ENCODE results near the gene PDLIM1.
"Not testable (repeated sequence)": the region's sequence is repeated elsewhere in the genome, so short reads cannot be mapped to it uniquely, and the experiment has no call there.

The PDLIM1 gene

DNA sequence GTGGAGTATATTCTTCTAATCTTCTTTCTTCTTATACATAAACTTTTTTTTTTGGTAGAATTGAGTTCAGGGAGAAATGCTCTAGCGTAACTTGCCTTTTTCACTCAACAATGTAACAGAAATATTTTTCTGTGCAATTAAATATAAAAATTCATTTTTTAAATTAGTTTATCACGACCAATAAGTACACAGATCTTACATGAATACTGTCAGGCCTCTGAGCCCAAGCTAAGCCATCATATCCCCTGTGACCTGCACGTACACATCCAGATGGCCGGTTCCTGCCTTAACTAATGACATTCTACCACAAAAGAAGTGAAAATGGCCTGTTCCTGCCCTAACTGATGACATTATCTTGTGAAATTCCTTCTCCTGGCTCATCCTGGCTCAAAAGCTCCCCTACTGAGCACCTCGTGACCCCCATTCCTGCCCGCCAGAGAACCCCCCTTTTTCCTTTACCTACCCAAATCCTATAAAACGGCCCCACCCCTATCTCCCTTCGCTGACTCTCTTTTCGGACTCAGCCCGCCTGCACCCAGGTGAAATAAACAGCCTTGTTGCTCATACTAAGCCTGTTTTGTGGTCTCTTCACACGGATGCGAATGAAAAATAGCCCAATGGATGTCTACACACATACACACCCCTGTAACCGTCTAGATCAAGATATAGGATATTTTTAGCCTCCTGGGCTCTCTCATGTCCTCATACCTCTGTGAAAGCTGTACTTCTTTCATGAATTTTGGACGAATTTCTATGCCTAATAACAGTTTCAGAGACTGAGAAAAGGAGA, 61.7 kb downstream of the PDLIM1 start:
- H4K5ac ChIP-seq (ENCODE audit: low read length); H3K27me3 ChIP-seq (ENCODE audit: insufficient read depth, low read length, poor library complexity); H3K23ac ChIP-seq (ENCODE audit: low read length); H2AK5ac ChIP-seq (ENCODE audit: low read length); H3K36me3 ChIP-seq (ENCODE audit: control insufficient read depth, insufficient read depth, low read length); H3K79me2 ChIP-seq (ENCODE audit: control insufficient read depth, insufficient read depth, low read length); H3K4me3 ChIP-seq (ENCODE audit: low read length); H3K79me1 ChIP-seq (ENCODE audit: low read length); H3K4me1 ChIP-seq (ENCODE audit: control insufficient read depth, low read depth, low read length): not testable (repeated sequence)
- peak overlapping the region; percentile 96 for H2BK120ac ChIP-seq (ENCODE audit: low read depth, low read length)
- H3K4me2 ChIP-seq (ENCODE audit: low read length): peak overlapping the region; percentile 14
- H2BK5ac ChIP-seq (ENCODE audit: low read length): peak overlapping the region; percentile 52
- peak overlapping the region; percentile 47 for H3K56ac ChIP-seq (ENCODE audit: low read length)
- peak overlapping the region; percentile 85 for H3K27ac ChIP-seq (ENCODE audit: low read depth, low read length)
- peak overlapping the region; percentile 54 for H3K9ac ChIP-seq (ENCODE audit: low read length)
- H3K4ac ChIP-seq (ENCODE audit: low read depth, low read length): peak overlapping the region; percentile 2
- H4K8ac ChIP-seq (ENCODE audit: low read depth, low read length): peak overlapping the region; percentile 94
- H3K18ac ChIP-seq (ENCODE audit: low read length): peak overlapping the region; percentile 99
- DNase-seq: peak; percentile 51
- peak overlapping the region; percentile 22 for H2BK15ac ChIP-seq (replicated peaks; ENCODE audit: low read depth)
- no CpG with 5 or more reads among the region's 14 CpGs for WGBS (ENCODE audit: extremely low coverage, insufficient coverage, low lambda C conversion rate)

DNA sequence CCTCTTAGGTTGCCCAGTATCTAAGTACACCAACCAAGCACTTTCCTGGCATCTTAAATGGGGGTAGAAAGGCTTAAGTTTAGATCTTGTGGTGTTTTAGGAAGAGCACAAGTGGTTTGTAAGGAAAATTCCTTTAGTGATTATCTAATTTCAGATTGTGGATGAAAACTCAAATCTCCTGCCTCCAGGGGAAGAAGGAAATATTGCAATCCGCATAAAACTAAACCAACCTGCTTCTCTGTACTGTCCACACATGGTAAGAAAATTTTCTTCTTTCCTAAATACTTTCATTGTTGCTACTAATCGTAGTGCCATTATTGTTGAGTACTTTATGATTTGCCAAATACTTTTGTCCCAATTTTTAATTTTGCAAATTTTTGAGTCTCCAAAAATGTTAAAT, 65.7 kb downstream of the PDLIM1 start:
- Histone ChIP-seq H3K4ac (ENCODE audit: low read depth, low read length) (no peak overlapping the region), H2AK5ac (ENCODE audit: low read length) (no peak overlapping the region), H3K27me3 (ENCODE audit: insufficient read depth, low read length, poor library complexity) (no peaks in the 10 kb centered on the region), H4K8ac (ENCODE audit: low read depth, low read length) (no peak overlapping the region), H3K4me3 (ENCODE audit: low read length) (no peak overlapping the region), H3K4me2 (ENCODE audit: low read length) (no peak overlapping the region), H2BK5ac (ENCODE audit: low read length) (no peak overlapping the region), H3K18ac (ENCODE audit: low read length) (no peak overlapping the region), H2BK15ac (replicated peaks; ENCODE audit: low read depth) (no peak overlapping the region), H3K27ac (ENCODE audit: low read depth, low read length) (no peak overlapping the region), H4K5ac (ENCODE audit: low read length) (no peak overlapping the region), H3K23ac (ENCODE audit: low read length) (no peak overlapping the region), H3K56ac (ENCODE audit: low read length) (no peak overlapping the region), H2BK120ac (ENCODE audit: low read depth, low read length) (no peak overlapping the region), H3K79me2 (ENCODE audit: control insufficient read depth, insufficient read depth, low read length) (no peaks in the 10 kb centered on the region), H3K9ac (ENCODE audit: low read length) (no peak overlapping the region), H3K79me1 (ENCODE audit: low read length) (no peaks in the 10 kb centered on the region), H3K36me3 (ENCODE audit: control insufficient read depth, insufficient read depth, low read length) (no peaks in the 10 kb centered on the region), H3K4me1 (ENCODE audit: control insufficient read depth, low read depth, low read length) (peaks cover 6% of the 10 kb centered on the region)
- no CpG with 5 or more reads among the region's 2 CpGs for WGBS (ENCODE audit: extremely low coverage, insufficient coverage, low lambda C conversion rate)
- DNase-seq: no peak

DNA sequence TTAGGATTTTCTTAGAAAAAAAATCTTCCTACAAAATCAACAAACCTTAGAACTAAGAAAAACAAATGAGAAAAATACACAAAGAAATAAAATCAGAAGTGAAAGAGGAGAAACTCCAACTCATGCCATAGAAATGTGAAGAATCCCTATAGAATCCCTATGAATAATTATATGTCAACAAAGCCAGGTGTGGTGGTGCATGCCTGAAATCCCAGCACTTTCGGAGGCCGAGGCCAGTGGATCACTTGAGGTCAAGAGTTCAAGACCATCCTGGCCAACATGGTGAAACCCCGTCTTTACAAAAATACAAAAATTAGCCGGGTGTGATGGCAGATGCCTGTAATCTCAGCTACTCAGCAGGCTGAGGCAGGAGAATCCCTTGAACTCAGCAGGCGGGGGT, 69.7 kb downstream of the PDLIM1 start:
- Histone ChIP-seq H3K4me3 (ENCODE audit: low read length) (no peak overlapping the region), H2BK5ac (ENCODE audit: low read length) (no peak overlapping the region), H2AK5ac (ENCODE audit: low read length) (no peak overlapping the region), H4K5ac (ENCODE audit: low read length) (no peak overlapping the region), H3K56ac (ENCODE audit: low read length) (no peak overlapping the region), H2BK15ac (replicated peaks; ENCODE audit: low read depth) (no peak overlapping the region), H3K9ac (ENCODE audit: low read length) (no peak overlapping the region), H3K27me3 (ENCODE audit: insufficient read depth, low read length, poor library complexity) (no peaks in the 10 kb centered on the region), H3K4me1 (ENCODE audit: control insufficient read depth, low read depth, low read length) (no peaks in the 10 kb centered on the region), H2BK120ac (ENCODE audit: low read depth, low read length) (no peak overlapping the region), H3K4me2 (ENCODE audit: low read length) (no peak overlapping the region), H3K23ac (ENCODE audit: low read length) (no peak overlapping the region), H3K79me2 (ENCODE audit: control insufficient read depth, insufficient read depth, low read length) (no peaks in the 10 kb centered on the region), H3K36me3 (ENCODE audit: control insufficient read depth, insufficient read depth, low read length) (no peaks in the 10 kb centered on the region), H4K8ac (ENCODE audit: low read depth, low read length) (no peak overlapping the region), H3K4ac (ENCODE audit: low read depth, low read length) (peak overlapping the region; percentile 48), H3K18ac (ENCODE audit: low read length) (no peak overlapping the region), H3K79me1 (ENCODE audit: low read length) (no peaks in the 10 kb centered on the region), H3K27ac (ENCODE audit: low read depth, low read length) (no peak overlapping the region)
- no CpG with 5 or more reads among the region's 5 CpGs for whole genome bisulfite sequencing (ENCODE audit: extremely low coverage, insufficient coverage, low lambda C conversion rate)
- DNase-seq: peak; percentile 91

DNA sequence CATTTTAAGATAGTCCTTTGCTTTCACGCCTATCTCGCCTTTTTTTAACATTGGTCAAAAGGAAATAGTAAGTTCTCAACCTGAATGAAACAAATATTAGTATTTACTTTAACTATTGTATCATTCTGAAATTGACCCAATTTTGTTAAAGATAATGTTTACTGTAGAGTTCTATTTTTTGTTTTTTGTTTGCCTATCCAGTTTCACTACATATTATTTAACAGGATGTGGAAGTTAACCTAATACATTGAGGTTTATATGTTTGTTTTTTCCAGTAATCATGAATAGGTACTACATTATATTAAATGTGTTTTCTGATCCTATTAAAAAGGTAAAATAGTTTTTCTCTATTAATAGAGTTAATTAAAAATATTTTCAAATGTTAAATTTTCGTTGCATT, 70.3 kb downstream of the PDLIM1 start:
- H4K8ac ChIP-seq (ENCODE audit: low read depth, low read length): no peak overlapping the region
- WGBS (ENCODE audit: extremely low coverage, insufficient coverage, low lambda C conversion rate): no CpG with 5 or more reads among the region's 3 CpGs
- H3K4me3 ChIP-seq (ENCODE audit: low read length): no peak overlapping the region
- no peak overlapping the region for H3K23ac ChIP-seq (ENCODE audit: low read length)
- DNase-seq: no peak
- H3K4ac ChIP-seq (ENCODE audit: low read depth, low read length): no peak overlapping the region
- H3K27me3 ChIP-seq (ENCODE audit: insufficient read depth, low read length, poor library complexity): no peaks in the 10 kb centered on the region
- H2AK5ac ChIP-seq (ENCODE audit: low read length): no peak overlapping the region
- H4K5ac ChIP-seq (ENCODE audit: low read length): no peak overlapping the region
- H3K27ac ChIP-seq (ENCODE audit: low read depth, low read length): no peak overlapping the region
- no peaks in the 10 kb centered on the region for H3K4me1 ChIP-seq (ENCODE audit: control insufficient read depth, low read depth, low read length)
- no peak overlapping the region for H3K56ac ChIP-seq (ENCODE audit: low read length)
- H2BK15ac ChIP-seq (replicated peaks; ENCODE audit: low read depth): no peak overlapping the region
- H3K4me2 ChIP-seq (ENCODE audit: low read length): no peak overlapping the region
- H2BK5ac ChIP-seq (ENCODE audit: low read length): no peak overlapping the region
- H3K9ac ChIP-seq (ENCODE audit: low read length): no peak overlapping the region
- no peaks in the 10 kb centered on the region for H3K79me1 ChIP-seq (ENCODE audit: low read length)
- no peaks in the 10 kb centered on the region for H3K79me2 ChIP-seq (ENCODE audit: control insufficient read depth, insufficient read depth, low read length)
- no peaks in the 10 kb centered on the region for H3K36me3 ChIP-seq (ENCODE audit: control insufficient read depth, insufficient read depth, low read length)
- no peak overlapping the region for H3K18ac ChIP-seq (ENCODE audit: low read length)
- no peak overlapping the region for H2BK120ac ChIP-seq (ENCODE audit: low read depth, low read length)

DNA sequence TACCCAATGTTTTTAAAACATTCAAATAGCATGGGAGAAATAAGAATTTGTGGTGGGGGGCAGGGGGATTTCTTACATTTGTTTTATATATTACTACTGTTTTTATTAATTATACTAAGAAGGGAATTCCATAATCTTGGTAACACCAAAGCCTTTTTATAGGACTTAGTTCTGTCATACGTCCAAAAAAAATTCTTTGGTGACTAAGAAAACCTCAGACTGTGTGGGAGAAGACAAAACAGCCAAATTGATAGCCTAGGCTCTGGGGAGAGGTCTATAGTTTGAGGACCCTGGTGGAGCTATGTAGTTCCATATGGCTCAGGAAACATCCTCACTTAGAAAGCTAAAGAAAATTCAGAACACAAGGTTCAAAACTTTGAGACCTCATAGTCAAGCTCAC, 73.3 kb downstream of the PDLIM1 start:
- no CpG with 5 or more reads among the region's 1 CpG for WGBS (ENCODE audit: extremely low coverage, insufficient coverage, low lambda C conversion rate)
- DNase-seq: no peak

DNA sequence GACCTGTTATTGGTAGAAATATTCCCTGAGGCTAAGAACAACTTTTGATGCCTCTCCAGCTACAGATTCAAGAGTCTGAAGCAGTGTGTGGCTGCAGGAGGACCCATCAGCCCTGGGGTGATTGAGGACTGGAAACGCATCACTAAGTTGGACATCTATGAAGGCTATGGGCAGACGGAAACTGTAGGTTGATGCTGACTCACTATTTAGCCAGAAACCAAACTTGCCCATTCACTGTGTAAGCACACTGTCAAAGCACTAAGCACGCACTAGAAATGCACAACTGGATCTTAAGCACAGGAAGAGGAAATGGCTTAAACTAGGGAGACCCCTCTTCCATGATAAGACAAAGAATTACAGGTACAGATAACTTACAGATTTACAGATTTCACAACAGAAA, 76.0 kb downstream of the PDLIM1 start:
- Histone ChIP-seq H3K36me3 (ENCODE audit: control insufficient read depth, insufficient read depth, low read length) (no peaks in the 10 kb centered on the region), H3K56ac (ENCODE audit: low read length) (no peak overlapping the region), H3K18ac (ENCODE audit: low read length) (no peak overlapping the region), H3K4me2 (ENCODE audit: low read length) (no peak overlapping the region), H2BK5ac (ENCODE audit: low read length) (no peak overlapping the region), H3K79me2 (ENCODE audit: control insufficient read depth, insufficient read depth, low read length) (no peaks in the 10 kb centered on the region), H3K4me1 (ENCODE audit: control insufficient read depth, low read depth, low read length) (peaks cover 2% of the 10 kb centered on the region), H2BK15ac (replicated peaks; ENCODE audit: low read depth) (no peak overlapping the region), H3K27ac (ENCODE audit: low read depth, low read length) (no peak overlapping the region), H3K4me3 (ENCODE audit: low read length) (no peak overlapping the region), H3K23ac (ENCODE audit: low read length) (no peak overlapping the region), H3K79me1 (ENCODE audit: low read length) (no peaks in the 10 kb centered on the region), H4K5ac (ENCODE audit: low read length) (no peak overlapping the region), H2BK120ac (ENCODE audit: low read depth, low read length) (no peak overlapping the region), H3K4ac (ENCODE audit: low read depth, low read length) (no peak overlapping the region), H3K27me3 (ENCODE audit: insufficient read depth, low read length, poor library complexity) (no peaks in the 10 kb centered on the region), H4K8ac (ENCODE audit: low read depth, low read length) (no peak overlapping the region), H3K9ac (ENCODE audit: low read length) (no peak overlapping the region), H2AK5ac (ENCODE audit: low read length) (no peak overlapping the region)
- no CpG with 5 or more reads among the region's 3 CpGs for WGBS (ENCODE audit: extremely low coverage, insufficient coverage, low lambda C conversion rate)
- no peak for DNase-seq

More for the DNA sequence above, 73.3 kb downstream of the PDLIM1 start:
- H3K27me3 ChIP-seq (ENCODE audit: insufficient read depth, low read length, poor library complexity): no peaks in the 10 kb centered on the region
- no peak overlapping the region for H3K9ac ChIP-seq (ENCODE audit: low read length)
- no peaks in the 10 kb centered on the region for H3K36me3 ChIP-seq (ENCODE audit: control insufficient read depth, insufficient read depth, low read length)
- no peak overlapping the region for H3K4me2 ChIP-seq (ENCODE audit: low read length)
- H2BK120ac ChIP-seq (ENCODE audit: low read depth, low read length): no peak overlapping the region
- no peak overlapping the region for H3K23ac ChIP-seq (ENCODE audit: low read length)
- no peak overlapping the region for H2AK5ac ChIP-seq (ENCODE audit: low read length)
- no peaks in the 10 kb centered on the region for H3K4me1 ChIP-seq (ENCODE audit: control insufficient read depth, low read depth, low read length)
- H3K56ac ChIP-seq (ENCODE audit: low read length): no peak overlapping the region
- H3K27ac ChIP-seq (ENCODE audit: low read depth, low read length): no peak overlapping the region
- no peak overlapping the region for H4K5ac ChIP-seq (ENCODE audit: low read length)
- no peak overlapping the region for H4K8ac ChIP-seq (ENCODE audit: low read depth, low read length)
- peak overlapping the region; percentile 57 for H2BK15ac ChIP-seq (replicated peaks; ENCODE audit: low read depth)
- H2BK5ac ChIP-seq (ENCODE audit: low read length): no peak overlapping the region
- no peak overlapping the region for H3K4me3 ChIP-seq (ENCODE audit: low read length)
- peak overlapping the region; percentile 39 for H3K18ac ChIP-seq (ENCODE audit: low read length)
- H3K79me2 ChIP-seq (ENCODE audit: control insufficient read depth, insufficient read depth, low read length): no peaks in the 10 kb centered on the region
- no peaks in the 10 kb centered on the region for H3K79me1 ChIP-seq (ENCODE audit: low read length)
- H3K4ac ChIP-seq (ENCODE audit: low read depth, low read length): no peak overlapping the region
